ENCODE measurements around the gene IGF2BP3.

IGF2BP3 gene

GRCh38 chr7:23293500-23294073 is 176.7 kb downstream of the IGF2BP3 start:
- DNase-seq: no peak

- no peak for DNase-seq
Measured at GRCh38 chr7:23292623-23293022, 177.7 kb downstream of the IGF2BP3 start.

GRCh38 chr7:23291957-23292560 is 178.2 kb downstream of the IGF2BP3 start:
- no peak for DNase-seq

GRCh38 chr7:23290993-23291392 is 179.3 kb downstream of the IGF2BP3 start:
- no peak for DNase-seq

- no peak for DNase-seq
Measured at GRCh38 chr7:23287612-23288011, 182.7 kb downstream of the IGF2BP3 start.

- no peak for DNase-seq
Measured at GRCh38 chr7:23285657-23286646, 184.3 kb downstream of the IGF2BP3 start.

GRCh38 chr7:23284871-23285270 is 185.4 kb downstream of the IGF2BP3 start:
- no peak for DNase-seq

- DNase-seq: no peak
Measured at GRCh38 chr7:23283086-23283485, 187.2 kb downstream of the IGF2BP3 start.

- DNase-seq: no peak
Measured at GRCh38 chr7:23279819-23280525, 190.3 kb downstream of the IGF2BP3 start.

- DNase-seq: peak in 1 of 2 experiments; percentile 81
Measured at GRCh38 chr7:23277359-23277989, 192.8 kb downstream of the IGF2BP3 start.

- no peak for DNase-seq
Measured at GRCh38 chr7:23276947-23277346, 193.3 kb downstream of the IGF2BP3 start.

GRCh38 chr7:23276376-23276775 is 193.9 kb downstream of the IGF2BP3 start:
- DNase-seq: peak in 1 of 2 experiments; percentile 16

GRCh38 chr7:23275912-23276311 is 194.4 kb downstream of the IGF2BP3 start:
- no peak for DNase-seq

- DNase-seq: peak; percentile 86 to 90
Measured at GRCh38 chr7:23273141-23273599, 197.1 kb downstream of the IGF2BP3 start.

GRCh38 chr7:23272275-23272674 is 198.0 kb downstream of the IGF2BP3 start:
- no peak for DNase-seq

GRCh38 chr7:23268746-23269145 is 201.5 kb downstream of the IGF2BP3 start:
- DNase-seq: no peak

GRCh38 chr7:23268167-23268566 is 202.1 kb downstream of the IGF2BP3 start:
- no peak for DNase-seq

- DNase-seq: no peak
Measured at GRCh38 chr7:23267357-23267756, 202.9 kb downstream of the IGF2BP3 start.

- DNase-seq: no peak
Measured at GRCh38 chr7:23266918-23267317, 203.4 kb downstream of the IGF2BP3 start.

GRCh38 chr7:23264916-23265458 is 205.3 kb downstream of the IGF2BP3 start:
- no peak for DNase-seq

GRCh38 chr7:23261843-23262452 is 208.3 kb downstream of the IGF2BP3 start:
- DNase-seq: peak; percentile 51 to 61

- no peak for DNase-seq
Measured at GRCh38 chr7:23260371-23260770, 209.9 kb downstream of the IGF2BP3 start.
